Measurements from ENCODE around the gene NGRN.
"Not testable (repeated sequence)": the region's sequence is repeated elsewhere in the genome, so short reads cannot be mapped to it uniquely, and the experiment has no call there.

The NGRN gene

DNA sequence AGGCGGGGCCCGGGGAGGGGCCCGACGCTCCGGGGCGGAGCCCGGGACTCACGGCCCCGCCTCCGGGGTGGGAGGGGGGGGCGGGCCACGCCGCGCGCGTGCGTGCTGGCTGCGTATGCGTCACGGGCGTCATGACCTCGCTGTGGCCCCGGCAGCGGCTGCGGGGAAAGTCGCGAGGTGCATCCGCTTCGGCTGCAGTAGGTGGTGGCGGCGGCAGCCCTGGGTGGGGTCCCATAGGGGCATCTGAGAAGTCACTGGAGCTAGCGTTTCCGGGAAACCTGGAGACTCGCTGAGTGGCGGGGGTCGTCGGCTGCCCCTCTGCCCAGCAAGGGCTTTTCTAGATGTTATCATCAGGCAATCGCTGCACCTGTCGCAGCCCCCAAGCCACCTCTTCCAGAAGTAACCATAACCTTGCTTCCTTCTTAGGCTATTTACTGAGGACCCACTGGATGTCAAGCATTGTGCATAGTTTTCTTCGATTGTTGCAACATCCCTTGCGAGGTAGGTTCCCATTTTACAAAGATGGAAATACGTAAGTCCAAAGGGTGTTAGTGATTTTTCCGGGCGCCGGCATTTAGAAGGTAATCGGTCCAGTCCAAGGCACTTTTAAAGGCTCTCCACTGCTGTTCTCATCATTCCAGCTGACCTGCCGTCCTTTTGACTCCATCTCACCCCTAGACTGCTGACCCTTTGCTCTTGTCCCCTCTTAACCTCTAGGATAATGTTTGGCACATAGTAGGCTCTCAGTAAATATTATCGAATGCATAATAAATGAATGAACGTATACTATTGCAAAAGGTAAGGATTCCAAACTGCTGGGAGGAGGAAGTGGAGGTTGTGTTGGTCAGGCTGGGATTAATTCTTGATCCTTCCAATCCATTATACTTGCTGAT is 31.1 kb upstream of the NGRN start, which contains the start of gene GDPGP1:
TSS of gene GDPGP1 (plus strand) at position 114 of the 893 bp plus-strand sequence. CDS start 6,700 bp downstream, outside the sequence.
- no peak for DNase-seq (ENCODE audit: low read depth)

DNA sequence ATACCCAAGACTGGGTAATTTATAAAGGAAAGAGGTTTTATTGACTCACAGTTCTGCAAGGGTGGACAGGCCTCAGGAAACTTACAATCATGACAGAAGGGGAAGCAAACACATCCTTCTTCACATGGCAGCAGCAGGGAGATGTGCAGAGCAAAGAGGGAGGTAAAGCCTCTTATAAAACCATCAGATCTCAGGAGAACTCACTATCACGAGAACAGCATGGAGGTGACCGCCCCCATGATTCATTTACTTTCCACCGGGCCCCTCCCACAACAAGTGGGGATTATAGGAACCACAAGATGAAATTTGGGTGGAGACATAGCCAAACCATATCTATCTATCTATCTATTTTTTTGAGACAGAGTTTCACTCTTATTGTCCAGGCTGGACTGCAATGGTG is 26.1 kb upstream of the NGRN start:
- no peak for DNase-seq (ENCODE audit: low read depth)

DNA sequence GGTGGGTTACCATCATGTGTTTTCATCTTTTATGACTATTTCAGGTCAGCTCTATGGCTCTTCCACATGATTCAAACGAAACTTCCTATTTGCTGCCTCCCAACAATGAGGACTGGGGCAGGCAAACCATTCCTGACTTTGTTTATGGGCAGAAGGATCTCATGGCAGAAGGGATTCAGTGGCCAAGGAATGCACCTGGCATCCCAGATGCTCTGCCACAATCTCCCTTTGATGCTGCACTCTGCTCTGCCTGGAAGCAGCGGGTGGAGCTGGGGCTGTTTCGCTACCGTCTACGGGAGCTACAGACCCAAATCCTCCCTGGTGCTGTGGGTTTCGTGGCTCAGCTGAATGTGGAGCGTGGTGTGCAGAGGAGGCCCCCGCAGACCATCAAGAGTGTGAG is 24.6 kb upstream of the NGRN start:
- DNase-seq (ENCODE audit: low read depth): no peak

DNA sequence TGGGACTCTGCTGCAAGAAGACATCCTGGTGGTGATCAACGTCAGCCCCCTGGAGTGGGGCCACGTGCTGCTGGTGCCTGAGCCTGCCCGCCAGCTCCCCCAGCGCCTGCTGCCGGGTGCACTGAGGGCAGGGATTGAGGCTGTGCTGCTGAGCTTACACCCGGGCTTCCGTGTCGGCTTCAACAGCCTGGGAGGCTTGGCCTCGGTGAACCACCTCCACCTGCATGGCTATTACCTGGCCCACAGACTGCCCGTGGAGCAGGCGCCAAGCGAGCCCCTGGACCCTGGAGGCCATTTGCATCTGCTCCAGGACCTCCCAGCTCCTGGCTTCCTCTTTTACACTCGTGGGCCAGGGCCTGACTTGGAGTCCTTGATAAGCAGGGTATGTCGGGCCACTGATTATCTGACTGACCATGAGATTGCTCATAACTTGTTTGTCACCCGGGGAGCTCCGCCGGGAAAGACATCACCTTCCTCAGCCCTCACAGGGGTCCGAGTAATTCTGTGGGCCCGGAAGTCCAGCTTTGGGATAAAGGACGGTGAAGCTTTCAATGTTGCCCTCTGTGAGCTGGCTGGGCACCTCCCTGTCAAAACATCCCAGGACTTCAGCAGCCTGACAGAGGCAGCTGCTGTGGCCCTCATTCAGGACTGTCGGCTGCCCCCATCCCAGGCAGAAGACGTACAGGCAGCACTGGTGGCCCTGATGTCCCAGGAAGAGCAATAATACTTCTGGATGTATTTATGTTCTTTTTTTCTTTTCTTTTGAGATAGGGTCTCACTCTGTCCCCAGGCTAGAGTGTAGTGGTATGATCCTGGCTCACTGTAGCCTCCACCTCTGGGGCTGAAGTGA is 23.9 kb upstream of the NGRN start:
- DNase-seq (ENCODE audit: low read depth): no peak

DNA sequence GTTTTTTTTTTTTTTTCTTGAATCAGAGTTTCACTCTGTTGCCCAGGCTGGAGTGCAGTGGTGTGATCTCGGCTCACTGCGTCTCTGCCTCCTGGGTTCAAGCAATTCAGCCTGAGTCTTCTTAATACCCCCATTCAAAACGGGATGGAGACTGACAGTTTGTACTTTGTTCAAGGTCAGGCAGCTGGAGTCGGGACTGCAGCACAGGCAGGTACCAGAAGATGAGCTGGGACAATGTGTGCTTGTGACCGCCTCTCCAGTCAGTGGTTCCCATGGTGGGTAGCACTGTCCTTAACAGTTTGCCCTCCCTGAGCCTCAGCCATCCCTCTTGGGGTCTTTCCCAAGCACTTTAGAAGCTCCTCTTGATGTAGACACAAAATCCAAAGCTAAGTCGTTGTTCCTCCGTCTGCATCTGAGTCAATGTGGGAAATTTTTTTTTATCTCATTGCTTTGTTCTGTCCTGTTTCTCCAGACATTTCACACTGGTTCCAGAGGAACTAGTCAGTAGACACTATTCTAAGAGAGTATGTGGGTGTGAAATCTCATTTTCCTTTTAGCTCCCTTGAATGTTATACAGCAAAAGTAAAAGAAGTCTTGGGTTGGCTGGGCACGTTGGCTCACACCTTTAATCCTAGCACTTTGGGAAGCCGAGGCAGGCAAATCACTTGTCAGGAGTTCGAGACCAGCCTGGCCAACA is 21.4 kb upstream of the NGRN start:
- no peak for DNase-seq (ENCODE audit: low read depth)

DNA sequence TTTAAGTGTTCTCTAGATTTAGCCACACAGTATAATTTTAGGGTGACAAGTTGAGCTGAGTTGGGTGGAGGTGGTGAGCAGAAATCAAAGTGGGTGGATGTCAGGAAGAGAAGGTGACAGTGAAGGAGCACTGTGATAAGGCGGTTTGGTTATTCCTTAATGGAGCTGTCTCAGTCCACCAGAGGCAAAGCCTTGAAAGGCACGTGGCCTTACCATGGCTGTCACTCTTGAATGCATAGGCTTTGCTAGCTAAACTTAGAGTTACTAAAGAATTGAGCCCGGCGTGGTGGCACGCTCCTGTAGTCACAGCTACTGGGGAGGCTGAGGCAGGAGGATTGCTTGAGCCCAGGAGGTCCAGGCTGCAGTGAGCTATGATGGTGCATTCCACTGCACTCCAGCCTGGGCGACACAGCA is 16.7 kb upstream of the NGRN start:
- no peak for DNase-seq (ENCODE audit: low read depth)

DNA sequence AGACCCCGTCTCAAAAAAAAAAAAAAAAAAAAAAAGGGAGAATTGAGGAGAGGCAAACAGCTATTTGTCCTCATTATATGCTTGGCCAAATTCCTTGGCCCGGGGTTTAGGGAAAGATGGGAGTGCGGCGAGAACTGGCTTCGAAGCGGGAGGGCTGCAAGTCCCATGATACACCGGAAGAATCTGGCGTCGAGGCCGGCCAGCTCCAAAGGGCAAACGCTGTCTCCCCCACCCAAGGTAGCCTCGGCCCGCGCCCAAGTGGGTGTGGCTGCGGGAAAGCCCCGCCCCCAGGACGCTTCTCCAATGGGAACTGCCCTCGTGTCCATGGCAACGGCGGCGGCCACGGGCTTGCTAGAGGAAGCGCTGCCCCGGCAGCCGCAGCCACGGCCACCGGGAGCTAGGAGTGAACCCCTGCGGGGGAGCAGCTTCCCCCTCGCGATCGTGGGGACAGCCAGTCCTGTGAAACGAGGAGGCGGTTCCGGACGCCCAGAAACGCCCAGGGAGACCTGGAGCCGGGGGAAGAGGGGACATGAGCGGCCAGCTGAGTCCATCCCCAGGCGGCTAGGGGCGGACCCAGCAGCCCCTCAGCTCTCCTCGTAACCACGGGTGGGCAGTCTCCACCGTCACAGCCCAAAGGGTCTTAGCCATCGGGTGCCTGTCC is 16.1 kb upstream of the NGRN start, which contains the start of gene TTLL13:
TSS of gene TTLL13 (plus strand) at position 354 of the 661 bp plus-strand sequence. CDS start 1,075 bp downstream, outside the sequence.
- DNase-seq (ENCODE audit: low read depth): no peak

DNA sequence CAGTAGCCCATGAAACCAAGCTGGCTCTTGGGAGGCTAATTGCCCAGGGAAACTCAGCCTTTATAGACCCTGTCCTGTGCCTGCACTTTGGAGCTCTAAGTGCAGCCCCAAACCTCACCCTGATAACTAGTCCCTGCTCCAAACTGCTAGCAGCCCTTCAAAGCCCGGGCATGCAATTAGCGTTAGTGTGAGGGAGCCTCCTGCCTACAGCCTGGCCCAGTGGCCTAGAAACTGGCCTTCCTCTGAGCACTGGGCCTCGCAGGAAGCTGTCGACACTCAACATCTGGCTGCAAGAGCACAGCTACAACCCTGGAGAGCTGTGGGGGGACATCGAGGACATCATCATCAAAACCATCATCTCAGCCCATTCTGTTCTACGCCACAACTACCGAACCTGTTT is 7.7 kb upstream of the NGRN start:
- no peak for DNase-seq (ENCODE audit: low read depth)

DNA sequence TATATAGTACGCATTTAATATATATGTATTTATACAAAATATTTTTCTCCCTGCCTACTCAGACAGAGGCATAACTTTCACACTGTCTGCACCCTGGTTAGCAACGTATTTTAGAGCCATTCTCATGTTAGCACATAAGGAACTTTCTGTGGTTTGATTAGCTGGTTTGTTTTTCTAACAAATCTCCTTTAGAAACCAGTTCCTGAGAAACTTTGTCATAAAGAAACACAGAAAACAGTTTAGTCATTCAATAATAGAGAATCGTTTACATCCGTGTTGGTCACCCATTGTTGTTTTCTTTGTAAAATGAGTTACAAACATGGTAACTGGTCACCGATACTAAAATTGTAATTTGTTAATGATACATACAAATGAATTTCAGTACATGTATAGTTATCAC is 5.9 kb upstream of the NGRN start:
- no peak for DNase-seq (ENCODE audit: low read depth)

DNA sequence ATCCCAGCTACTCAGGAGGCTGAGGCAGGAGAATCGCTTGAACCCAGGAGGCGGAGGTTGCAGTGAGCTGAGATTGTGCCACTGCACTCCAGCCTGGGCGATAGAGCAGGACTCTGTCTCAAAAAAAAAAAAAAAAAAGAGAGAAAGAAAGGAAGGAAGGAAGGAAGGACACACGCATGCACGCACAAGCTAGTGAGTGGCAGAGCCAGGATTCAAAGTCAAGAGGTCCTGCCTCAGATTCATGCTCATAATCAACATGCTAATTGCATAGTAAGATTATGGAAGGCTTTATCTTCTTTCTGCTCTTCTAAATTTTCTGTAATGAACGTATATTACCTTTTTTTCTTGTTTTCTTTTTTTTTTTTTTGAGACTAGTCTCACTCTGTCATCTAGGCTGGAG is 4.7 kb upstream of the NGRN start:
- DNase-seq (ENCODE audit: low read depth): not testable (repeated sequence)

DNA sequence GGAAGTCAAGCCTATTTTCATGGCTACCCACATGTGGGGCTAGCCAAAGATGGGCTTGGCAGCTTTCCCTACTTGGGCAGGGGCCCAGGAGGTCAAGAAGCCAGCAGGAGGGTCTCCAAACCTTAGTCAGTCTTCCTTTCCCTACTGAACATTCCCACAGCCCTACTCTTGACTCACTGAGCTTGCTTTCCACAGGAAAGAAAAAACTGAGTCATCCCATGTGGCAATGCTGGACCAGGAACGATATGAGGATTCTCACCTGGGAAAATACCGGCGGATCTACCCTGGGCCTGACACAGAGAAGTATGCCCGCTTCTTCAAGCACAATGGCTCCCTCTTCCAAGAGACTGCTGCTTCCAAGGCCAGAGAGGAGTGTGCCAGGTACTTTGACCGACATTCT is 3.7 kb upstream of the NGRN start:
- DNase-seq (ENCODE audit: low read depth): no peak

DNA sequence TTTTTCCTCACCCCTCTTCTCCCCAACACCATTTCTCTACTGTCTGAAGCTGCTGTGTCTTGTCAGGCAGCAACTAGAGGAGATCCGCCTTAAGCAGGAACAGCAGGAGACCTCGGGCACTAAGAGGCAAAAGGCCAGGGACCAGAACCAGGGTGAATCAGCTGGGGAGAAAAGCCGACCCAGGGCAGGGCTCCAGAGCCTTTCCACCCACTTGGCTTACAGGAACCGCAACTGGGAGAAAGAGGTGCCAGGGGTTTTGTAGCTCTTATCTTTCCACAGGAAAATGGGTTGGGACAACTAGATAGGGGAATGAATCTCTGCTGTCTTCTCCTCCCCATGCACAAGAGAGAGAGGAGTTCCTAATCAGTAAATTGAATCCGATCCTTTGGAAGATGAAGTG is 3.0 kb upstream of the NGRN start:
- DNase-seq (ENCODE audit: low read depth): no peak

DNA sequence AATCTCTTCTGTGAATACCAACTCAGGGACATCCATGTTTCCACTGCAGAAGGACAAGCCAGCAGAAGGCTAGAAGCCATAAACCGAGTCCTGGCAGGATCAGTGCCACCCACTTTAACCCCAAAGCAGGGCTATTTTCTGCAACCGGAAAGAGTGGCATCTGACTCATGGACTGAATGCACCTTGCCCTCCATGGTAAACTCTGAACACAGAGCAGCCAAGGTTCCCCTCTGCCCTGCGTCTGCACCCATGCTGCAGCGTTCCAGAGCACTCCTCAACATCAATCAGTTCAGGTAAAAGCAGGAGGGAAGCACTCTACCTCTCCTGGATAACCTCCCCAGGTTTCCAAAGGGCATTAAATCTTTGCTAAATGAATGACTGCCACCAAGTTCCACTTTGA is 801 bp upstream of the NGRN start:
- no peak for DNase-seq (ENCODE audit: low read depth)

DNA sequence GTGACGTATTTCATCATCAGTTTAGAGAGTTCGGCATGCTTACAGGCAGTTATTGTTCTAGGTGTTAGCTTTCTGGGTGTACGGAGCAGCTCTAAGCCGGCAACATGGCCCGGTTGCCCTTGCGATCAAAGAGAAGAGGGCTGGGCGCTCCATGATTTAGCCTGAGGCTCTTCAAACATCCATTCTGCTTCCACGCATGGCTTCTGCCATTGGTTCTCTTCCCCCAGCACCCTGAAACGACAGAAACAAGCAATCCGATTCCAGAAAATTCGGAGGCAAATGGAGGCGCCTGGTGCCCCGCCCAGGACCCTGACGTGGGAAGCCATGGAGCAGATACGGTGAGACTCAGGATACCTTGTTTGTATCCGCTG is 574 bp downstream of the NGRN start:
- DNase-seq (ENCODE audit: low read depth): no peak

DNA sequence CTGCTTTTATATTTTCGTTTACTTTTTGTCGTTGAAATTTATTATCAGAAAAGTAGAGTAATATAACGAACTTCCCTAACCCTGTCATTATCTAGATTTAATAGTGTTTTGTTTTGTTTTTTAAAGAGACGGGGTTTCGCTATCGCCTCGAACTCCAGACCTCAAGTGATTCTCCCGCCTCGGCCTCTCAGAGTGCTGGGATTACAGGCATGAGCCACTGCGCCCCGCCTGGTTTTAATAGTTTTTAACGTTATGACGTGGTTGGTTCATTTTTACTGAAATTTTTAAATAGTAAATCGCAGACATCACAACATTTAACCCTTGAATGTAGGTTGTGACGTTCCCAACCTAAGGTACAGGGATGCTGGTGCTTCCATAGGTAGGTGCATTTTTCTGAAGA is 1.0 kb downstream of the NGRN start:
- no peak for DNase-seq (ENCODE audit: low read depth)

DNA sequence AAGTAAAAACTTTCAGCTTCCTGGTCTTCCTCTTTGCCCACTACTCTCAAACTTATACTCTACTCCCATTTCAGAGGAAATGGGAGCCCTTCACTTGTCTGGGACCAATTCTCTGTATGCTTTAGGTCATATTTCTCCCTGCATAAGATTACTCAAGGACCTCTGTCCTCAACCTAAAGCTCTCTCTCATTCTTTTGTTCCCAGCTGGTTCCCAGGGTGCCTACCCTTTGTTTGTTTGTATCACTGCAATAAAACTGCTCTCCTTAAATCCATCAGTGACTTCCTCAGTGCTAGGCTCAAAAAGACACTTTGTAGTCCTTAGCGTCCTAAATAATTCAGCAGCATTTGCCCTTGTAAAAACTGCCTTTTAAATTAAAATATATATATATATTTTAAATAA is 2.9 kb downstream of the NGRN start:
- DNase-seq (ENCODE audit: low read depth): no peak

DNA sequence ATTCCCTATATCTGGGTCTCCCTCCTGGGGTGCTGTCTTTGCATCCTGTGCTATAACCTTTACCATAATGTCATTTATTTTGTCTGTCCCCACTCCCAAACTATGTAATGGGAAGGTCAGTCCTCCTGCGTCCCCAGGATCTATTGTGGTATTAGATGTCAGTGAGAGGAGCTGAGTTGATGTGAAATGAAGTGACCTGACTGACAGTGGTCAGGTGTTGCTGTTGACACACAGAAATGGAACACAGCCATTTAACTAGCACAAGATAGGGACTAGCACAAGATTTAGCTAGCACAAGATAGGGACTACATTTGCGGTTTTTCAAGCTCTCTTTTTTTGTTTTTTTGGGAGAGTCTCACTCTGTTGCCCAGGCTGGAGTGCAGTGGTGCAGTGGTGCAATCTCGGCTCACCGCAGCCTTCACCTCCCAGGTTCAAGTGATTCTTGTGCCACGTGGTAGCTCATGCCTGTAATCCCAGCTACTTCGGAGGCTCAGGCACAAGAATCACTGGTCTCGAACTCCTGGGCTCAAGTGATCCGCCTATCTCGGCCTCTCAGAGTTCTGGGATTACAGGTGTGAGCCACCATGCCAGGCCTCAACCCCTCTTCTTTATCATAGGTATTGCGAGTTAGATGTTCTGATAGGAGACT is 5.2 kb downstream of the NGRN start:
- no peak for DNase-seq (ENCODE audit: low read depth)

DNA sequence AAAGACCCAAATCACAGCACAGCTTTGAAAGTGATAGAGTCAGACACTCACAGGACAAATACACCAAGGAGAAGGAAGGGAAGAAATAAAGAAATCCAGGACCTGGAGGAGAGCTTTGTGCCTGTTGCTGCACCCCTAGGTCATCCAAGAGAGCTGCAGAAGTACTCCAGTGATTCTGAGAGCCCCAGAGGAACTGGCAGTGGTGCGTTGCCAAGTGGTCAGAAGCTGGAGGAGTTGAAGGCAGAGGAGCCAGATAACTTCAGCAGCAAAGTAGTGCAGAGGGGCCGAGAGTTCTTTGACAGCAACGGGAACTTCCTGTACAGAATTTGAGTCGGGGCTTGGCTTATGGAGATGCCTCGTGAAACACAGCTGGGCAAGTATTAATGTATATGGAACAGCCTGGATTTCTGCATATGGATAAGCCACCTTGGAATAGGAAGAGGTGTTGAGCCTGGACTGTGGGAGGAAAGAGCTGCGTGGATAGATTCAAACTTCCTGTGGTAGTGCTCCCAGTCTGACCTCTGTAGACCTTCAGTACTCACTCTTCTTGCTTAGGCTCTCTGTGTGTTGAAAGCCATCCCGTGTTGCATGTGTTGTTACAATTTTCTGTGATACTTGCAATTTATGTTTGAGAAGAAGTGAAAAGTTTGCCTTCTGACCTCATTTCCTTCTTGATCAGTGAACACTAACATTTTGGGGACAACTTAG is 6.1 kb downstream of the NGRN start:
- no peak for DNase-seq (ENCODE audit: low read depth)

DNA sequence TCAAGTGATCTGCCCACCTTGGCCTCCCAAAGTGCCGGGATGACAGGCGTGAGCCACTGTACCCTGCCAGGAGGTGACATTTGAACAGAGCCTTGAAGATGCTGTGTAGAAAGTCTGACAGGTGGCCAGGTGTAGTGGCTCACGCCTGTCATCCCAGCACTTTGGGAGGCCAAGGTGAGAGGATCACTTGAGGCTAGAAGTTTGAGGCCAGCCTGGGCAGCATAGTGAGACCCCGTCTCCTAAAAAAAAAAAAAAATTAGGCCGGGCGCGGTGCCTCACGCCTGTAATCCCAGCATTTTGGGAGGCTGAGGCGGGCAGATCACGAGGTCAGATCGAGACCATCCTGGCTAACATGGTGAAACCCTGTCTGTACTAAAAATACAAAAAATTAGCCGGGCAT is 13.0 kb downstream of the NGRN start:
- not testable (repeated sequence) for DNase-seq (ENCODE audit: low read depth)

DNA sequence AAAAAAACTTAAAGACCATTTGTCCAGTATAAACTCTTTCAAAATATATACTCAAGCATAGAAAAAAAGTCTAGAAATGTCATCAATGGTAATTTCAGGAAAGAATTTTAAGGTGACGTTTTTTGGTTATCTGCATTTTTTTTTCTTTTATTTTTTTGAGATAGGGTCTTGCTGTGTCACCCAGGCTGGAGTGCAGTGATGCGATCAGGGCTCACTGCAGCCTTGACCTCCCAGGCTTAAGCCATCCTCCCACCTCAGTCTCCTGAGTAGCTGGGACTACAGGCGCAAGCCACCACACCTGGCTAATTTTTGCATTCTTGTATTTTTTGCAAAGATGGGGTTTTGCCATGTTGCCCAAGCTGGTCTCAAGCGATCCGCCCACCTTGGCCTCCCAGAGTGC is 15.3 kb downstream of the NGRN start:
- DNase-seq (ENCODE audit: low read depth): not testable (repeated sequence)

DNA sequence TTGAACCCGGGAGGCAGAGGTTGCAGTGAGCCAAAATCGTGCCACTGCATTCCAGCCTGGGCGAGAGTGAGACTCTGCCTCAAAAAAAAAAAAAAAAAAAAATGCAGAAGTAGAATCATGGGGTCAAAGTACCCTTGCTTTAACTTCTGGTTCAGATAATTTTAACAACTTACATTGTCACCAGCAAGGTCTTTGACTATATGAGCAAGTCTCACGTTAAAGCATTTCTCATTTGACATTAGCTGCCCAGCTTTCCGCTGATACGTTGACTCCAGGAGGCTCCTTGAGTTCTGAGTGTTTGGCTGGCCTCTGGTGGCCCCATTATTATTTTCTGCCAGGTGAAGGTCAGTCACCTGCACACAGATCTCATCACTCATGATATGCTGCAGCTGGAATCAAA is 16.2 kb downstream of the NGRN start:
- DNase-seq (ENCODE audit: low read depth): not testable (repeated sequence)
